HepG2 (cell line): ENCODE results near the gene SLC34A3. TPM values are rescaled to one million over a fixed set of nuclear protein-coding genes. Genes with fewer than 3 reads are reported as not detected.
A peak's percentile ranks its signal among the peaks of the same experiment; 100 is the strongest.

ENCODE experiments used
- FIP1L1 ChIP-seq: fragments of 200-400 bp; formaldehyde crosslinking; IDR thresholded peaks from 2 replicates; pipeline ENCODE4 v1.6.1; 2018; ENCODE audit warnings: low read depth, mild to moderate bottlenecking, low read length, moderate library complexity, borderline replicate concordance; ENCODE audit not compliant: insufficient read depth
- FOXA1 ChIP-seq, 2 experiments: fragments of 450-650 bp in 1 of 2; sonication (generic) in 1 of 2; formaldehyde crosslinking in 1 of 2; IDR thresholded peaks; 2 replicates each; pipeline versions ENCODE4 v1.4.0 to v1.6.1; 2016 to 2020; ENCODE audit warnings: missing genetic modification reagents in 1 of 2
- FOXA3 ChIP-seq: IDR thresholded peaks from 2 replicates; pipeline ENCODE4 v1.6.1; 2016; ENCODE audit warnings: missing genetic modification reagents, missing compliant biosample characterization
- GATA4 ChIP-seq: sonication (generic); IDR thresholded peaks from 2 replicates; pipeline ENCODE4 v1.6.1; 2016; ENCODE audit warnings: antibody characterized with exemption, low read depth, borderline replicate concordance
- HHEX ChIP-seq: IDR thresholded peaks from 2 replicates; pipeline ENCODE4 v1.6.1; 2016; ENCODE audit warnings: control low read depth
- KAT7 ChIP-seq: IDR thresholded peaks from 2 replicates; pipeline ENCODE4 v1.6.1; 2018; ENCODE audit warnings: borderline replicate concordance, missing compliant biosample characterization
- KLF6 ChIP-seq: IDR thresholded peaks from 2 replicates; pipeline ENCODE4 v1.8.0; 2016; ENCODE audit warnings: missing biosample characterization, missing genetic modification reagents
- NR1H2 ChIP-seq: sonication (generic); formaldehyde crosslinking; IDR thresholded peaks from 2 replicates; pipeline ENCODE4 v1.8.1; 2022; ENCODE audit warnings: low read depth, missing genetic modification reagents, borderline replicate concordance
- PRMT3 ChIP-seq: sonication (generic); formaldehyde crosslinking; IDR thresholded peaks from 2 replicates; pipeline ENCODE4 v1.8.1; 2022; ENCODE audit warnings: low read depth, mild to moderate bottlenecking, moderate library complexity, missing genetic modification reagents, borderline replicate concordance
- SAFB2 ChIP-seq: sonication (generic); formaldehyde crosslinking; IDR thresholded peaks from 2 replicates; pipeline ENCODE4 v1.5.1; 2020; ENCODE audit warnings: missing genetic modification reagents, low read depth, mild to moderate bottlenecking, borderline replicate concordance
- SALL1 ChIP-seq: sonication (generic); formaldehyde crosslinking; IDR thresholded peaks from 2 replicates; pipeline ENCODE4 v1.8.0; 2022; ENCODE audit warnings: mild to moderate bottlenecking, missing genetic modification reagents
- SRSF1 ChIP-seq: fragments of 200-400 bp; formaldehyde crosslinking; optimal IDR thresholded peaks from 2 replicates; pipeline ENCODE3; 2017; ENCODE audit warnings: mild to moderate bottlenecking, low read depth, low read length, moderate library complexity
- ZNF235 ChIP-seq: sonication (generic); formaldehyde crosslinking; IDR thresholded peaks from 2 replicates; pipeline ENCODE4 v1.8.1; 2023; ENCODE audit warnings: mild to moderate bottlenecking, missing genetic modification reagents, borderline replicate concordance
- ZNF513 ChIP-seq: sonication (generic); formaldehyde crosslinking; conservative IDR thresholded peaks from 2 replicates; pipeline ENCODE4 v1.5.0; 2020; ENCODE audit warnings: missing genetic modification reagents
- ZNF530 ChIP-seq: sonication (generic); formaldehyde crosslinking; IDR thresholded peaks from 2 replicates; pipeline ENCODE4 v1.5.0; 2020; ENCODE audit warnings: low read depth, mild to moderate bottlenecking, missing genetic modification reagents
- ZNF558 ChIP-seq: sonication (generic); formaldehyde crosslinking; IDR thresholded peaks from 2 replicates; pipeline ENCODE4 v1.9.0; 2022; ENCODE audit warnings: mild to moderate bottlenecking, missing genetic modification reagents, borderline replicate concordance
- ZNF674 ChIP-seq: sonication (generic); formaldehyde crosslinking; IDR thresholded peaks from 2 replicates; pipeline ENCODE4 v1.5.0; 2020; ENCODE audit warnings: low read depth, mild to moderate bottlenecking, missing genetic modification reagents
- ZNF713 ChIP-seq: sonication (generic); formaldehyde crosslinking; IDR thresholded peaks from 2 replicates; pipeline ENCODE4 v1.4.0; 2020; ENCODE audit warnings: mild to moderate bottlenecking, missing genetic modification reagents
- polyA plus RNA-seq, 8 experiments: library from polyadenylated mRNA; depleted of rRNA in 3 of 8; stranded (reverse) in 7 of 8; unstranded in 1 of 8; fragments of >200 nt; fragmentation: Illumina TruSeq in 4 of 8; extraction: Trizol in 4 of 8; gene quantifications; 2 replicates each; pipeline versions ENCODE4 v1.2.1 to v1.2.3, GENCODE V29; 2011 to 2016; ENCODE audit warnings: low read depth in 4 of 8, missing spikeins in 1 of 8, mixed read lengths in 1 of 8; ENCODE audit not compliant: insufficient read depth in 1 of 8
- total RNA-seq, 5 experiments: library from RNA; depleted of rRNA; stranded (reverse); fragments of >200 nt; fragmentation: Illumina TruSeq; extraction: Trizol; gene quantifications; 2 replicates each; pipeline ENCODE4 v1.2.3, GENCODE V29; 2016; ENCODE audit warnings: low read depth in 1 of 5
- TF ChIP-seq, protein P1 (sequence below): sonication (generic); formaldehyde crosslinking; IDR thresholded peaks from 2 replicates; pipeline ENCODE4 v1.4.0; 2020; ENCODE audit warnings: missing genetic modification reagents, borderline replicate concordance
- TF ChIP-seq, protein P2 (sequence below): sonication (generic); formaldehyde crosslinking; IDR thresholded peaks from 2 replicates; pipeline ENCODE4 v1.8.0; 2023; ENCODE audit warnings: mild to moderate bottlenecking, missing genetic modification reagents
- TF ChIP-seq, protein P3 (sequence below): sonication (generic); formaldehyde crosslinking; IDR thresholded peaks from 2 replicates; pipeline ENCODE4 v1.8.1; 2023; ENCODE audit warnings: missing genetic modification reagents, mild to moderate bottlenecking, borderline replicate concordance

SLC34A3 gene
- total and polyA plus RNA-seq, 2 of the 13 experiments (the other 11 are each of a cell fraction or from before 2014, with no cell fraction given) = 0.07 to 1.0 TPM

DNA sequence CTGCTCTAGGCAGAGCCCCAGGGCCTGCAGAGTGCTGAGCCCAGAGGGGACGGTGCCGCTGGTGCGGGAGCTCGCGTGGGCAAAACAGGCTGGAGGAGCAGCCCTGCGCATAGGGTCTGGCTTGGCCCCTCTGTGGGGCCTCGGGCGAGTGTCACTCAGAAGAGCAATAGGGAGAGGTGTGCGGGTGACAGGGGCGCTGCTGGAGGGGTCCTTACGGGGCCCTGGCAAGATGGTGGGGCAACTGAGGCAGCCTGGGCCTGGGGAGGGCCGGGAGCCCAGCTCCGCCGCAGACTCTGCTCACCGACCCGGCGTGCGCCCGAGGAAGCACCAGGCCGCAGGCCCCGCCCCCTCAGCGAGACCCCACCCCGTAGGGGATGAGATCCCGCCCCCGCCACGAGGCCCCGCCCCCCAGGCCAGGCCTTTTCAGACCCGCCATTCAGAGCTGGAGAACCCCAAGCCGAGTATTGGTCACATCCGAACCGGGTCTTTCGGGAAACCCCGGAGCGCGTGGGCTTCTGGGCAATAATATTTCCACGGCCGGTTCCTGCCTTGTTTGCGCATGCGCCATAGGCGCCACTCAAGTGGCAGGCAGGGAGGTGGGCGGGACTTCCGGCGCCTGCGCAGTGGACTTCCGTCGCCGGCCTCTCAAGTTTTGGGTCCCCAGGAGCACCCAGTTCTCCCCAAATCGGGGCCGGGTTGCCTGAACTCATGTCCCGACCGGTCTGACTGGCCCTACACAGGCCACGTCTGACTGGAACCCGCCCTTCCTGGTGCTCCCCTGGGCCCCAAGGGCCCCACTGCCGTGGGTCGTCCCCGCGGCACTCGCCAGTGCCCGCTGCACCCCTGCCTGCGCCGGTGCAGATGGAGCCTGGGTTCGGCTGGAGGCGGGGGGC is 7.4 kb upstream of the SLC34A3 start (continued):
- TF ChIP-seq, protein P1, sequence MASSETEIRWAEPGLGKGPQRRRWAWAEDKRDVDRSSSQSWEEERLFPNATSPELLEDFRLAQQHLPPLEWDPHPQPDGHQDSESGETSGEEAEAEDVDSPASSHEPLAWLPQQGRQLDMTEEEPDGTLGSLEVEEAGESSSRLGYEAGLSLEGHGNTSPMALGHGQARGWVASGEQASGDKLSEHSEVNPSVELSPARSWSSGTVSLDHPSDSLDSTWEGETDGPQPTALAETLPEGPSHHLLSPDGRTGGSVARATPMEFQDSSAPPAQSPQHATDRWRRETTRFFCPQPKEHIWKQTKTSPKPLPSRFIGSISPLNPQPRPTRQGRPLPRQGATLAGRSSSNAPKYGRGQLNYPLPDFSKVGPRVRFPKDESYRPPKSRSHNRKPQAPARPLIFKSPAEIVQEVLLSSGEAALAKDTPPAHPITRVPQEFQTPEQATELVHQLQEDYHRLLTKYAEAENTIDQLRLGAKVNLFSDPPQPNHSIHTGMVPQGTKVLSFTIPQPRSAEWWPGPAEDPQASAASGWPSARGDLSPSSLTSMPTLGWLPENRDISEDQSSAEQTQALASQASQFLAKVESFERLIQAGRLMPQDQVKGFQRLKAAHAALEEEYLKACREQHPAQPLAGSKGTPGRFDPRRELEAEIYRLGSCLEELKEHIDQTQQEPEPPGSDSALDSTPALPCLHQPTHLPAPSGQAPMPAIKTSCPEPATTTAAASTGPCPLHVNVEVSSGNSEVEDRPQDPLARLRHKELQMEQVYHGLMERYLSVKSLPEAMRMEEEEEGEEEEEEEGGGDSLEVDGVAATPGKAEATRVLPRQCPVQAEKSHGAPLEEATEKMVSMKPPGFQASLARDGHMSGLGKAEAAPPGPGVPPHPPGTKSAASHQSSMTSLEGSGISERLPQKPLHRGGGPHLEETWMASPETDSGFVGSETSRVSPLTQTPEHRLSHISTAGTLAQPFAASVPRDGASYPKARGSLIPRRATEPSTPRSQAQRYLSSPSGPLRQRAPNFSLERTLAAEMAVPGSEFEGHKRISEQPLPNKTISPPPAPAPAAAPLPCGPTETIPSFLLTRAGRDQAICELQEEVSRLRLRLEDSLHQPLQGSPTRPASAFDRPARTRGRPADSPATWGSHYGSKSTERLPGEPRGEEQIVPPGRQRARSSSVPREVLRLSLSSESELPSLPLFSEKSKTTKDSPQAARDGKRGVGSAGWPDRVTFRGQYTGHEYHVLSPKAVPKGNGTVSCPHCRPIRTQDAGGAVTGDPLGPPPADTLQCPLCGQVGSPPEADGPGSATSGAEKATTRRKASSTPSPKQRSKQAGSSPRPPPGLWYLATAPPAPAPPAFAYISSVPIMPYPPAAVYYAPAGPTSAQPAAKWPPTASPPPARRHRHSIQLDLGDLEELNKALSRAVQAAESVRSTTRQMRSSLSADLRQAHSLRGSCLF (CRISPR knock-in tag) = no peak
- no peak for TF ChIP-seq ZNF235 (CRISPR knock-in tag)
- TF ChIP-seq, protein P2, sequence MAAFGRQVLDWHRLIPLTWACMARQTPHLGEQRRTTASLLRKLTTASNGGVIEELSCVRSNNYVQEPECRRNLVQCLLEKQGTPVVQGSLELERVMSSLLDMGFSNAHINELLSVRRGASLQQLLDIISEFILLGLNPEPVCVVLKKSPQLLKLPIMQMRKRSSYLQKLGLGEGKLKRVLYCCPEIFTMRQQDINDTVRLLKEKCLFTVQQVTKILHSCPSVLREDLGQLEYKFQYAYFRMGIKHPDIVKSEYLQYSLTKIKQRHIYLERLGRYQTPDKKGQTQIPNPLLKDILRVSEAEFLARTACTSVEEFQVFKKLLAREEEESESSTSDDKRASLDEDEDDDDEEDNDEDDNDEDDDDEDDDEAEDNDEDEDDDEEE (CRISPR knock-in tag) = 0 out of 2 replicates have a peak, but pooled peaks have one; percentile 17
- no peak for TF ChIP-seq KLF6 (CRISPR knock-in tag)
- no peak for TF ChIP-seq NR1H2 (CRISPR knock-in tag)
- TF ChIP-seq SAFB2 (CRISPR knock-in tag) = no peak; the same call in 1 of the 2 replicates
- peak; percentile 46 for TF ChIP-seq SALL1 (CRISPR knock-in tag)
- TF ChIP-seq GATA4 = peak; percentile 27; the same call in 1 of the 2 replicates
- no peak for TF ChIP-seq ZNF530 (CRISPR knock-in tag)
- TF ChIP-seq PRMT3 (CRISPR knock-in tag) = no peak
- TF ChIP-seq ZNF558 (CRISPR knock-in tag) = 0 out of 2 replicates have a peak, but pooled peaks have one; percentile 33
- peak; percentile 18; the same call in 1 of the 2 replicates for TF ChIP-seq FOXA3
- no peak for TF ChIP-seq KAT7 (CRISPR knock-in tag)
- no peak for TF ChIP-seq ZNF513 (CRISPR knock-in tag)
- TF ChIP-seq ZNF674 (CRISPR knock-in tag) = no peak
- no peak for TF ChIP-seq ZNF713 (CRISPR knock-in tag)
- 0 out of 2 replicates have a peak, but pooled peaks have one; percentile 11 for TF ChIP-seq FIP1L1
- TF ChIP-seq, protein P3, sequence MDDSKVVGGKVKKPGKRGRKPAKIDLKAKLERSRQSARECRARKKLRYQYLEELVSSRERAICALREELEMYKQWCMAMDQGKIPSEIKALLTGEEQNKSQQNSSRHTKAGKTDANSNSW (CRISPR knock-in tag) = no peak; the same call in 1 of the 2 replicates
- TF ChIP-seq HHEX (CRISPR knock-in tag) = no peak
- TF ChIP-seq FOXA1 (IDR thresholded peaks at IDR 0.05) = no peak
- TF ChIP-seq FOXA1 (CRISPR knock-in tag; IDR thresholded peaks at IDR 0.05) = no peak
- peak; percentile 37 for TF ChIP-seq SRSF1
